OCI-LY7 (cell line): ENCODE measurements around the gene MXD1.

Experiments
- CTCF ChIP-seq: fragments of 200-600 bp; sonication (generic); conservative IDR thresholded peaks from 2 replicates; pipeline ENCODE4 v1.5.1; 2014; ENCODE audit warnings: mild to moderate bottlenecking, antibody characterized with exemption, low read length, moderate library complexity, mixed read lengths
- EZH2phosphoT487 ChIP-seq: fragments of 200-600 bp; sonication (generic); IDR thresholded peaks from 2 replicates; pipeline ENCODE4 v1.6.1; 2018; ENCODE audit warnings: low read depth, borderline replicate concordance, mild to moderate bottlenecking, mixed run types, antibody characterized with exemption, low read length, moderate library complexity, mixed read lengths

GRCh38 chr2:69969126-69969983, 54.4 kb downstream of the MXD1 start:
- TF ChIP-seq CTCF: no peak
- no peak for TF ChIP-seq EZH2phosphoT487
